GM18951 (cell line): ENCODE results near the gene SWT1.

Experiments
- POLR2A ChIP-seq: IDR thresholded peaks from 4 replicates; pipeline ENCODE4 v1.6.1; 2011; ENCODE audit warnings: mild to moderate bottlenecking; ENCODE audit not compliant: insufficient read length, insufficient read depth; ENCODE audit errors: extremely low read depth
- in situ Hi-C: fragments of 300-500 bp; cut with MboI; formaldehyde crosslinking; loops from one replicate; pipeline ENCODE4 v1.12.0; 2022; ENCODE audit warnings: low sequenced_read_pairs, mixed read lengths, inconsistent platforms; ENCODE audit not compliant: unreplicated experiment

The SWT1 gene

GRCh38 chr1:185291652-185292051 lies 134.7 kb downstream of the SWT1 start:
- in situ Hi-C loops = no loop called here
- TF ChIP-seq POLR2A = no peak

DNA sequence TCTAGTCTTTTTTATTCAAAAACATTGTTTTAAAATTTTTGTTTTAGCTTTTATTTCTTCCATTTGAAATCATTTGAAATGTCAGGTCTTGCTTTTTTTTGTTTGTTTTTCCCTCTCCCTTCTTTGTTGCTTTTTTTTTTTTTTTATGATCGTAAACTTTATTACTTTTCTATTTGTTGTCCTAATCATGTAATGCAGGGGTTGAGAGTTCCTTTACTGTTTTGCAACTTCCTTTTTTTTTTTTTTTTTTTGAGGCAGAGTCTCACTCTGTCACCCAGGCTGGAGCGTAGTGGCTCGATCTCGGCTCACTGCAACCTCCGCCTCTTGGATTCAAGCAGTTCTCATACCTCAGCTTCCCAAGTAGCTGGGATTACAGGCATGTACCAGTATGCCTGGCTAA lies 135.3 kb downstream of the SWT1 start:
- no peak for TF ChIP-seq POLR2A
- in situ Hi-C loops = no loop called here

DNA sequence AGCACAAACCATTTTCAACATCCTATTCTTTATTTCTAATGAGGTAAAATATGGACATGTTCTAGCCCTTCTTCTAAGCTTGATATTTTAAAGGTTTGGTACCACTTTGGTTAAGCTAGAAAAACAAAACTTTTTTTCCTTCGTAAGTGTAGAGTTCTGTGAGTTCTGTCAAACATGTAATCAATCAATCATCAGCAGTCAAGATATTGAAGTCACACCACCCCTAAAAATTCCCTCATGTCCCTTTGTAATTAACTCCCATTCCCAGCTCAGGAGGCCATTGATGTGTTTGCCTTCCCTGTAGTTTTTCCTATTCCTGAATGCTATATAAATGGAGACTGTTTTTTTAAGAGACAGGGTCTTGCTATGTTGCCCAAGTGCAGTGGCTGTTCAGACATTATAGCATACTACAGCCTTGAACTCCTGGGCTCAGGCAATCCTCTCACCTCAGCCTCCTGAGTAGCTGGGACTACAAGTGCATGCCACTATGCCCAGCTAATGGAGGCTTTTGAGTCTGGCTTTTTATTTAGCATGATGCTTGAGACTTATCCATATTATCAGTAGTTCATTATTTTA lies 137.1 kb downstream of the SWT1 start:
- in situ Hi-C loops = no loop called here
- no peak for TF ChIP-seq POLR2A

DNA sequence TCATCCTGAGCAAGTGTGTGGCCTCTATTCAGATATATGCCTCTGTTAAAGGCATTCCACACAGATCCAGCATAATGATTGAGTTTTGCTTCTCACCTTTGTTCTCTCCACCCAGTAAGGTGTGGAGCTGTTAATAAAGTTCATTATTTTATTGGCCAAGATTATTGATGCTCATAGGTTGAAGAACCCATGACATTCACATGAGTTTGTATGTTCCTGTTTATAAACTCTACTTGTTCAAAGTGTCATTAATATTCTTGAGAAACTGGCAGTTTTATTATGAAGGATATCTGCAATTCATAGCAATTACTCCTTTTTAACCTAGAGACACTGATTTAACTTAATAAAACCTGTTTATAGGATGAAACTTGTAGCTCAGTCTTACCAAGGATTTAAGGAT lies 138.1 kb downstream of the SWT1 start:
- in situ Hi-C loops = no loop called here
- TF ChIP-seq POLR2A = no peak

DNA sequence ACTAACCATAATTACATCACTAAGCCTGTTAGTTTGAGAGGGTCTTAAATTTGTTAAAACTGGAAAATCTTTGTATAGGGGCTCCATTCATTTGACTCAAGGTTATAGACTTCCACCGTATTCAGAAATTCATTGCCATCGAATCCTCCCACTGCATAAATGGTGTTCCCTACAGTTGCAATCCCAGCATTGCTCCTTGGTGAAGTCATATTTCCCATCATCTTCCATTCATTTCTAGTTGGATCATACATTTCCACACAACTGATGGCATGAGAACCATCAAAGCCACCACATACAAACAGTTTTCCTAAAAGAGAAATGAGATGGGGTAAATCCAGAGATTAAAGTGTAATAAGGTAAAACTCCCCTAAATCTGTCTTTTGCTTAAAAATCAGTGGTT lies 141.0 kb downstream of the SWT1 start:
- TF ChIP-seq POLR2A = no peak

GRCh38 chr1:185300152-185300551 lies 143.2 kb downstream of the SWT1 start:
- in situ Hi-C loops = loop anchor here (25.0 kb wide), 1 partner anchor 362 kb away; no protein-coding TSS in a partner anchor
- TF ChIP-seq POLR2A = no peak

More for the DNA sequence above, 141.0 kb downstream of the SWT1 start:
- in situ Hi-C loops = no loop called here

GRCh38 chr1:185305419-185305818 lies 148.5 kb downstream of the SWT1 start:
- no peak for TF ChIP-seq POLR2A
- in situ Hi-C loops = loop anchor here (25.0 kb wide), 1 partner anchor 357 kb away; no protein-coding TSS in a partner anchor

DNA sequence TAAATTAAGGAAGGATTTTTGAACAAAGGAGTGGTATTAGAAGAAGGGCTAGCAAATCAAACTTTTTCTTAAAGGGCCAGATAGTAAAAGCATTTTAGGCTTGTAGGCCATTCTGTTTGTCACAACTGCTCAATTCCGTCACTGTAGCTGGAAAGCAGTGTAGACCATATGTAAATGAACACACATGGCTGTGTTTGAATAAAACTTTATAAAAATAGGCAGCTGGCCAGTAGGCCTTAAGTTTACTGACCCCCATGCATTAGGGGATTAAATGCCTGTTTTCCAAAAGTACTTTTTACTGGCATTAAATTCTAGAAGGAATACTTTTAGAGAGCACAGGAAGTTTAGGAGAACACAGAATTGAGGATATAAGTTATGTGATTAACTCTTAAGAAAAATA lies 151.2 kb downstream of the SWT1 start:
- in situ Hi-C loops = loop anchor here (25.0 kb wide), 1 partner anchor 354 kb away; no protein-coding TSS in a partner anchor
- TF ChIP-seq POLR2A = no peak

DNA sequence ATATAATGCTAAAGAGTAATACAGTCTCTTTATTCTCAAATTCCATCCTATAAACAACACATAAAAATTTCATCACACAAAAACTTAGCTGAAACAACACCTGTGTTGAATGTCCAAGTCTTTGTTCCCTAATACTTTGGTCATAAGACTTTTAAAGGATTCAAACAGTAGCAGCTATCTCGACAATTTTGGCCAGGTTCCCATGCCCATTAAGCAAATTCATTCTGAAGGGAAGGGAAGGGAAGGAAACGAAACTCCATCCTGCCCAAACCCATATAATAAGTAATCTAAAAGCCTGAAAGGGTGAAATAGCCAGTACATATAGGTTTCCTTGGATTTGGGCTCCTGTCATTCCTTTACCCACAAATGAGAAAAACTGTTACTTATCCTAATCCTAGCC lies 152.6 kb downstream of the SWT1 start:
- TF ChIP-seq POLR2A = no peak
- in situ Hi-C loops = loop anchor here (25.0 kb wide), 1 partner anchor 353 kb away; no protein-coding TSS in a partner anchor

GRCh38 chr1:185311589-185312225 lies 154.7 kb downstream of the SWT1 start:
- no peak for TF ChIP-seq POLR2A
- in situ Hi-C loops = loop anchor here (25.0 kb wide), 1 partner anchor 351 kb away; no protein-coding TSS in a partner anchor

DNA sequence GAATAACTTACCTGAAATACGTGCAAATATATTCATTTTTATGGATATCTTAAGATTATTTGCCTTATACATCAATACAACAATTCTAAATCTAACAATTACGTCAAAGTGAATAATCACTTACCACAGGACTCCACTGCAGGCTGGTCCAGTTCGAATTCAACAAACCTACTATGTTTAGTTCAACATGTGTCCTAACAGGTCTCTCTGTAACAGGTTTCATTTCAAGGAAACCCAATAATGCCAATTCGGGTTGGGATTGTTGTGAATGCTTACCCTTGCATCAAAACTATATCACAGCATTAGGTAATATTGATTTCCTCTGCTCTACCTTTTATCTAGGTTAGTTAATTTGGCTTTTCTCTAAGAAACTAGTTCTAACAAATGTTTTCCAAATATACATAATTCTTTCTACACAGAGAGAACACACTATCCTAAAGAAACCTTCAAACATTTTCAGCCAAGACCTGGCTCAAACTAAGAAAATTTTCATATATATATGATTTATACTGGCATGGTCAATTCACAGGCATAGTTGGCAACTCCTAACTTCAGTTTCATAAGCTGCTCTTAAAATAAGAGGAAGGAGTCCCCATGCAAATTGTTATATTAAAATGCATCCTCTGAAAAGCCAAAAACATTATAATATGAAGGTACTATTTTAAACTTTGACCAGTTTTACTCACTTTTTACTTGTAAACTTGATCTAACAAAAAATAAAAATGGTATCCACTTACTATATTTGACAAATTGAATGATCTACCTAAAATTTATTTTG lies 155.6 kb downstream of the SWT1 start:
- TF ChIP-seq POLR2A = no peak

GRCh38 chr1:185314411-185314810 lies 157.4 kb downstream of the SWT1 start:
- no peak for TF ChIP-seq POLR2A
- in situ Hi-C loops = loop anchor here (25.0 kb wide), 1 partner anchor 348 kb away; no protein-coding TSS in a partner anchor

More for the DNA sequence above, 155.6 kb downstream of the SWT1 start:
- in situ Hi-C loops = loop anchor here (25.0 kb wide), 1 partner anchor 350 kb away; no protein-coding TSS in a partner anchor

GRCh38 chr1:185315445-185316071 lies 158.6 kb downstream of the SWT1 start:
- in situ Hi-C loops = loop anchor here (25.0 kb wide), 1 partner anchor 347 kb away; no protein-coding TSS in a partner anchor
- no peak for TF ChIP-seq POLR2A
